HepG2 (cell line): ENCODE data around the gene NCR1. TPM values are rescaled to one million over a fixed set of nuclear protein-coding genes. Genes with fewer than 3 reads are reported as not detected.
"Not testable (repeated sequence)": the region's sequence is repeated elsewhere in the genome, so short reads cannot be mapped to it uniquely, and the experiment has no call there.

ENCODE experiments used
- ATAC-seq: fragments of 200-7000 bp; cut with Tn5 transposase; 3 replicates; pipeline ENCODE4 v1.9.1; 2020; ENCODE audit warnings: mild to moderate bottlenecking, moderate library complexity
- BruUV-seq: library from RNA; stranded (reverse); fragments of 400-500 nt; replicated peaks from 2 replicates; lab custom pipeline; 2021; lab: Mats Ljungman, UMichigan
- CTCF ChIA-PET: fragments of 300-600 bp; formaldehyde crosslinking; extraction: SDS; loops from one replicate; lab custom pipeline; 2021; ENCODE audit warnings: low total read pairs, inconsistent platforms, low intra/inter-chr PET ratio; lab: Yijun Ruan, JAX
- POLR2A ChIA-PET: fragments of 350-600 bp; sonication (Branson Sonifier 250); formaldehyde crosslinking; loops from one replicate; lab custom pipeline; 2020; ENCODE audit warnings: antibody characterized with exemption, inconsistent platforms; lab: Yijun Ruan, JAX
- DNase-seq: peaks from one replicate; pipeline ENCODE4 v3.0.0-alpha.2; 2015; ENCODE audit warnings: low spot score
- FAIRE-seq: peaks from 3 replicates; lab custom pipeline; 2011; peaks lifted over from hg19 to GRCh38; lab: Jason Lieb, UNC
- H2AFZ ChIP-seq: one replicate; pipeline ENCODE4 v1.6.1; 2011; ENCODE audit warnings: low read length, inconsistent platforms
- H3K27ac ChIP-seq: fragments of 300-600 bp; 3 replicates; pipeline ENCODE4 v1.8.0; 2011; ENCODE audit warnings: mixed run types, mild to moderate bottlenecking, mixed read lengths, low read length, inconsistent platforms; ENCODE audit not compliant: insufficient read depth; ENCODE audit errors: extremely low read length
- H3K27me3 ChIP-seq, 2 experiments: fragments of 200-600 bp in 1 of 2; 2 replicates in 1 of 2; 3 replicates in 1 of 2; pipeline versions ENCODE4 v1.6.0 to v1.8.0; 2011; ENCODE audit warnings: low read length in 2 of 2, mild to moderate bottlenecking in 2 of 2, moderate library complexity in 2 of 2, inconsistent platforms in 1 of 2; ENCODE audit not compliant: insufficient read depth in 2 of 2, control insufficient read depth in 1 of 2
- H3K36me3 ChIP-seq, 2 experiments: fragments of 200-600 bp in 1 of 2; replicated peaks in 1 of 2; 2 replicates in 1 of 2; 3 replicates in 1 of 2; pipeline versions ENCODE4 v1.5.1 to v1.8.0; 2011; ENCODE audit warnings: low read length in 2 of 2, inconsistent platforms in 1 of 2; ENCODE audit not compliant: insufficient read depth in 2 of 2, control insufficient read depth in 1 of 2
- H3K4me1 ChIP-seq: 2 replicates; pipeline ENCODE4 v1.5.1; 2012; ENCODE audit warnings: low read length, inconsistent platforms; ENCODE audit not compliant: insufficient read depth
- H3K4me2 ChIP-seq: 2 replicates; pipeline ENCODE4 v1.6.0; 2011; ENCODE audit warnings: low read depth, low read length, inconsistent platforms
- H3K4me3 ChIP-seq, 3 experiments: fragments of 200-600 bp in 1 of 3; sonication (generic), shearing (Covaris generic) in 1 of 3; replicated peaks in 1 of 3; 2 replicates each; pipeline ENCODE4 v1.5.1; 2011 to 2016; ENCODE audit warnings: low read length in 3 of 3, inconsistent platforms in 2 of 3, low read depth in 2 of 3, mild to moderate bottlenecking in 2 of 3, control low read depth in 1 of 3, mixed read lengths in 1 of 3; ENCODE audit not compliant: insufficient read depth in 1 of 3
- H3K79me2 ChIP-seq: one replicate; pipeline ENCODE4 v1.6.1; 2011; ENCODE audit warnings: low read length, inconsistent platforms; ENCODE audit not compliant: insufficient read depth
- H3K9ac ChIP-seq: 2 replicates; pipeline ENCODE4 v1.6.0; 2011; ENCODE audit warnings: mild to moderate bottlenecking, low read depth, low read length, inconsistent platforms; ENCODE audit not compliant: insufficient read depth
- H3K9me3 ChIP-seq: 2 replicates; pipeline ENCODE4 v1.5.1; 2012; ENCODE audit warnings: mild to moderate bottlenecking, low read length
- H4K20me1 ChIP-seq: 2 replicates; pipeline ENCODE4 v1.6.0; 2011; ENCODE audit warnings: inconsistent platforms, mild to moderate bottlenecking, low read length, moderate library complexity; ENCODE audit not compliant: insufficient read depth
- DMAP1 ChIP-seq: IDR thresholded peaks from 2 replicates; pipeline ENCODE4 v1.6.1; 2016
- ELF1 ChIP-seq: sonication (generic); formaldehyde crosslinking; IDR thresholded peaks from 2 replicates; pipeline ENCODE4 v1.4.0; 2020; ENCODE audit warnings: missing genetic modification reagents
- ELK4 ChIP-seq: sonication (generic); formaldehyde crosslinking; IDR thresholded peaks from 2 replicates; pipeline ENCODE4 v1.9.0; 2021; ENCODE audit warnings: missing genetic modification reagents, borderline replicate concordance
- ETS1 ChIP-seq: sonication (generic); formaldehyde crosslinking; IDR thresholded peaks from 2 replicates; pipeline ENCODE4 v1.4.0; 2020; ENCODE audit warnings: missing genetic modification reagents
- ISX ChIP-seq: sonication (generic); formaldehyde crosslinking; conservative IDR thresholded peaks from 2 replicates; pipeline ENCODE4 v1.5.0; 2020; ENCODE audit warnings: missing genetic modification reagents
- SNAPC2 ChIP-seq: sonication (generic); formaldehyde crosslinking; IDR thresholded peaks from 2 replicates; pipeline ENCODE4 v1.8.1; 2022; ENCODE audit warnings: mild to moderate bottlenecking, missing genetic modification reagents
- SOX6 ChIP-seq, 2 experiments: fragments of 450-650 bp in 1 of 2; sonication (generic) in 1 of 2; formaldehyde crosslinking in 1 of 2; IDR thresholded peaks; 2 replicates each; pipeline versions ENCODE4 v1.4.0 to v1.6.1; 2017 to 2020; ENCODE audit warnings: antibody characterized with exemption in 1 of 2, mild to moderate bottlenecking in 1 of 2, missing genetic modification reagents in 1 of 2
- ZBTB34 ChIP-seq: sonication (generic); formaldehyde crosslinking; IDR thresholded peaks from 2 replicates; pipeline ENCODE4 v1.8.0; 2022; ENCODE audit warnings: mild to moderate bottlenecking, missing genetic modification reagents
- ZNF362 ChIP-seq: sonication (generic); formaldehyde crosslinking; IDR thresholded peaks from 2 replicates; pipeline ENCODE4 v1.4.0; 2020; ENCODE audit warnings: missing genetic modification reagents, mild to moderate bottlenecking, borderline replicate concordance
- ZNF510 ChIP-seq: sonication (generic); formaldehyde crosslinking; IDR thresholded peaks from 2 replicates; pipeline ENCODE4 v1.4.0; 2020; ENCODE audit warnings: low read depth, mild to moderate bottlenecking, missing genetic modification reagents
- ZNF556 ChIP-seq: sonication (generic); formaldehyde crosslinking; IDR thresholded peaks from 2 replicates; pipeline ENCODE4 v1.4.0; 2020; ENCODE audit warnings: mild to moderate bottlenecking, missing genetic modification reagents, borderline replicate concordance
- ZNF678 ChIP-seq: sonication (generic); formaldehyde crosslinking; IDR thresholded peaks from 2 replicates; pipeline ENCODE4 v1.4.0; 2020; ENCODE audit warnings: mild to moderate bottlenecking, missing genetic modification reagents
- ZNF790 ChIP-seq: sonication (generic); formaldehyde crosslinking; IDR thresholded peaks from 2 replicates; pipeline ENCODE4 v1.8.0; 2022; ENCODE audit warnings: missing genetic modification reagents, mild to moderate bottlenecking, borderline replicate concordance
- WGBS: methylation state at CpG from one replicate; pipeline ENCODE4 v1.1.6; 2017; ENCODE audit warnings: low lambda C conversion rate; 5-methylcytosine and 5-hydroxymethylcytosine counted together
- in situ Hi-C: cut with HindIII; loops from 2 replicates; pipeline ENCODE4 v1.10.0; 2017; ENCODE audit warnings: low pct_unique_long_range_greater_than_20kb; ENCODE audit not compliant: extremely low pct_ligation_motif_present
- intact Hi-C: fragments of 100-400 bp; cut with micrococcal nuclease; formaldehyde crosslinking; loops from one replicate; pipeline ENCODE4 v1.10.0; 2022; ENCODE audit not compliant: unreplicated experiment
- polyA plus RNA-seq, 8 experiments: library from polyadenylated mRNA; depleted of rRNA in 3 of 8; stranded (reverse) in 7 of 8; unstranded in 1 of 8; fragments of >200 nt; fragmentation: Illumina TruSeq in 4 of 8; extraction: Trizol in 4 of 8; gene quantifications; 2 replicates each; pipeline versions ENCODE4 v1.2.1 to v1.2.3, GENCODE V29; 2011 to 2016; ENCODE audit warnings: low read depth in 4 of 8, missing spikeins in 1 of 8, mixed read lengths in 1 of 8; ENCODE audit not compliant: insufficient read depth in 1 of 8
- total RNA-seq, 5 experiments: library from RNA; depleted of rRNA; stranded (reverse); fragments of >200 nt; fragmentation: Illumina TruSeq; extraction: Trizol; gene quantifications; 2 replicates each; pipeline ENCODE4 v1.2.3, GENCODE V29; 2016; ENCODE audit warnings: low read depth in 1 of 5

NCR1 gene
- total and polyA plus RNA-seq, 2 of the 13 experiments (the other 11 are each of a cell fraction or from before 2014, with no cell fraction given): not detected

GRCh38 chr19:54949412-54949811, 43.5 kb downstream of the NCR1 start:
- ChIA-PET POLR2A (no interaction called here), CTCF (no interaction called here)
- DNase-seq: no peak

GRCh38 chr19:54950580-54950979, 44.6 kb downstream of the NCR1 start:
- H3K27ac ChIP-seq, POLR2A ChIA-PET, H3K36me3 ChIP-seq, H3K9me3 ChIP-seq, H3K4me3 ChIP-seq, intact Hi-C loops, H2AFZ ChIP-seq, H3K27me3 ChIP-seq, ATAC-seq, H4K20me1 ChIP-seq, H3K79me2 ChIP-seq, DNase-seq, BruUV-seq, FAIRE-seq, CTCF ChIA-PET, H3K4me1 ChIP-seq, H3K4me2 ChIP-seq, H3K9ac ChIP-seq, in situ Hi-C loops: not testable (repeated sequence)
- WGBS: 63% methylated on average over 10 of the region's 10 CpGs

More at GRCh38 chr19:54949412-54949811, 43.5 kb downstream of the NCR1 start:
- Histone ChIP-seq H3K27me3 (peaks cover 0 to 3% of the 10 kb centered on the region in 2 experiments; a peak in 1 of 5 replicates), H3K9ac (no peak overlapping the region), H4K20me1 (no peaks in the 10 kb centered on the region), H3K27ac (no peak overlapping the region), H3K4me2 (no peak overlapping the region), H3K79me2 (no peaks in the 10 kb centered on the region), H3K9me3 (no peaks in the 10 kb centered on the region), H3K4me1 (no peaks in the 10 kb centered on the region), H3K36me3 (no peaks in the 10 kb centered on the region), H3K4me3 (no peak overlapping the region), H2AFZ (no peak overlapping the region)
- no peak for FAIRE-seq
- TF ChIP-seq ZNF790 (CRISPR knock-in tag) (no peak), ISX (CRISPR knock-in tag) (no peak), ZBTB34 (CRISPR knock-in tag) (no peak), SNAPC2 (no peak), ZNF678 (no peak), ETS1 (CRISPR knock-in tag) (no peak), DMAP1 (CRISPR knock-in tag) (no peak), ELK4 (CRISPR knock-in tag) (no peak), ZNF556 (CRISPR knock-in tag) (no peak), ZNF510 (CRISPR knock-in tag) (no peak), ZNF362 (CRISPR knock-in tag) (no peak), SOX6 (IDR thresholded peaks at IDR 0.05) (no peak), SOX6 (CRISPR knock-in tag; IDR thresholded peaks at IDR 0.05) (no peak), ELF1 (CRISPR knock-in tag) (no peak)
- no peak for ATAC-seq
- no TSS peak for BruUV-seq
- in situ Hi-C loops: no loop called here
- intact Hi-C loops: no loop called here
- WGBS: 13% methylated on average over 2 of the region's 2 CpGs
